ENCODE measurements around the gene MRPL57. TPM values are rescaled to one million over a fixed set of nuclear protein-coding genes. Genes with fewer than 3 reads are reported as not detected.
"Not testable (repeated sequence)": the region's sequence is repeated elsewhere in the genome, so short reads cannot be mapped to it uniquely, and the experiment has no call there.

The MRPL57 gene
- total RNA-seq, 2 experiments from 2014 or later = 22.5 to 24.0 TPM

GRCh38 chr13:21197606-21198225 lies 21.3 kb downstream of the MRPL57 start:
- CTCF ChIA-PET; H3K36me3 Mint-ChIP-seq (ENCODE audit: low read depth); ATAC-seq; H3K27ac Mint-ChIP-seq; POLR2A ChIA-PET; H3K4me1 Mint-ChIP-seq (ENCODE audit: low read depth); DNase-seq; H3K9me3 Mint-ChIP-seq (ENCODE audit: insufficient read depth); H3K4me3 Mint-ChIP-seq: not testable (repeated sequence)
- H3K27me3 Mint-ChIP-seq (ENCODE audit: low read depth) = peaks cover 14% of the 10 kb centered on the region

GRCh38 chr13:21198391-21198790 lies 21.9 kb downstream of the MRPL57 start:
- H3K4me1 Mint-ChIP-seq (ENCODE audit: low read depth); CTCF ChIA-PET; H3K27ac Mint-ChIP-seq; ATAC-seq; DNase-seq; H3K4me3 Mint-ChIP-seq; H3K36me3 Mint-ChIP-seq (ENCODE audit: low read depth); H3K9me3 Mint-ChIP-seq (ENCODE audit: insufficient read depth): not testable (repeated sequence)
- POLR2A ChIA-PET = interaction anchor here (0.6 kb wide), 1 partner anchor 56 kb away, joined by 3 read pairs; no protein-coding TSS in a partner anchor
- peaks cover 14% of the 10 kb centered on the region for H3K27me3 Mint-ChIP-seq (ENCODE audit: low read depth)

- CTCF ChIA-PET; H3K9me3 Mint-ChIP-seq (ENCODE audit: insufficient read depth); H3K36me3 Mint-ChIP-seq (ENCODE audit: low read depth); POLR2A ChIA-PET; H3K27ac Mint-ChIP-seq; H3K4me3 Mint-ChIP-seq; ATAC-seq; H3K27me3 Mint-ChIP-seq (ENCODE audit: low read depth); H3K4me1 Mint-ChIP-seq (ENCODE audit: low read depth); DNase-seq: not testable (repeated sequence)
Measured at GRCh38 chr13:21201456-21202190, 25.2 kb downstream of the MRPL57 start.

DNA sequence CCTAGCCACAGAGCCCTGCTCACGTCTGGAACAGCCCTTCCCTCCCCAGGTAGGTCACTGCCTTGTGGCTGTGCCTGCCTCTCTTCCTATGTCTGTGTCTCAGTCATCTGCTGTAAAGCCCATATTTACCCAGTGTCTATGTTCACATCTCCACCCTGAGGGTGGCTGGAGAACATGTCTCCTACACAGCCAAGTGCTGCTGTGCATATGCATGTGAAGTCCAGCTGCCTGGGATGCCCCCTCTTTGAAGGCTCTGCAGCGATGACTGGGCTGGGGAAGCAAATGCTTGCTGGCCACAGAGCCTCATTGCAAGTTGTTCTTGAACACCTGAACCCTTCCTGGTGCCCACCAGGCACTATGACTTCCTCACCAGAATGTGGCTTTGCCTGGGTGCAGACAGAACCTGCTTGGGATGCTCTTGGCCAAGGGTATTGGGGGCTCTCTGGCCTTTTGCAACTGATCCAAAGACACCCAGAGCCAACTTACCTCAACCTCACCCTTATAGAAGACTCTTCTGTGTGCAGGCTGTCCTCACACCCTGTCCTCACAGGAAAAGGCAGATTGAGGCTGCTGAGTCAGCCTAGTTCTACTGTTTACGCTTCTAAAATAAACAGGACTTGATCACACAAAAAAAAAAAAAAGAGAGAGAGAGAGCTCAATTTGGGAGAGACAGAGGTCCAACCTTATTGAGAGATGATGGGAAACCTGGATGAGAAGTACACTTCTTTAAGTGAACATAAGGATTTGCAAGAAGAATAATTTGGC lies 26.5 kb downstream of the MRPL57 start:
- Mint-ChIP-seq H3K4me1 (ENCODE audit: low read depth) (no peaks in the 10 kb centered on the region), H3K27ac (no peak overlapping the region), H3K27me3 (ENCODE audit: low read depth) (peaks cover 6% of the 10 kb centered on the region), H3K4me3 (no peak overlapping the region), H3K9me3 (ENCODE audit: insufficient read depth) (peaks cover 7% of the 10 kb centered on the region), H3K36me3 (ENCODE audit: low read depth) (no peaks in the 10 kb centered on the region)
- no peak for ATAC-seq
- no peak for DNase-seq
- CTCF ChIA-PET = no interaction called here
- POLR2A ChIA-PET = no interaction called here

DNA sequence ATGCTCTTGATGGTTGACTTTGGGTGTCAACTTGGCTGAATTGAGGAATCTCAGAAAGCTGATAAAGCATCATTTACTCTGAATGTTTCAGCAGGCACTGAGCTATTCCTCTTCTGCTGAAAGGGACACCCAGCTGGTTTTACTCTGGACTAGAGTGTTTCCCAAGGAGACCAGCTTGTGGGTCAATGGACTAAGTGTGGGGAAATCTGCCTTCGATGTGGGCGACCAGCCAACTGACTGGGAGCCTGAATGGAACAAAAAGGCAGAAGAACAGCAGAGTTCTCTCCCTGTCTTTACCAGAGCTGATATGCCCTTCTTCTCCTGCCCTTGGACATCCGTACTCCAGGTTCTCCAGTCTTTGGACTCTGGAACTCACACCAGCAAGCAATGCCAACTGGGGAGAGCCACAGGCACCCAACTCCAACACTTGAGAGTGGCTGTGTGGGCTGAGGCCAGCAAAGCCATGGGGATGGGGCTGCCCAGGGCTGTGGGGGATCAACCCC lies 32.2 kb downstream of the MRPL57 start:
- H3K27me3 Mint-ChIP-seq (ENCODE audit: low read depth) = peaks cover 42% of the 10 kb centered on the region
- ChIA-PET POLR2A (no interaction called here), CTCF (no interaction called here)
- no peaks in the 10 kb centered on the region for H3K36me3 Mint-ChIP-seq (ENCODE audit: low read depth)
- no peak overlapping the region for H3K27ac Mint-ChIP-seq
- ATAC-seq (no peak), DNase-seq (no peak)
- peaks cover 10% of the 10 kb centered on the region for H3K9me3 Mint-ChIP-seq (ENCODE audit: insufficient read depth)
- no peaks in the 10 kb centered on the region for H3K4me1 Mint-ChIP-seq (ENCODE audit: low read depth)
- no peak overlapping the region for H3K4me3 Mint-ChIP-seq

DNA sequence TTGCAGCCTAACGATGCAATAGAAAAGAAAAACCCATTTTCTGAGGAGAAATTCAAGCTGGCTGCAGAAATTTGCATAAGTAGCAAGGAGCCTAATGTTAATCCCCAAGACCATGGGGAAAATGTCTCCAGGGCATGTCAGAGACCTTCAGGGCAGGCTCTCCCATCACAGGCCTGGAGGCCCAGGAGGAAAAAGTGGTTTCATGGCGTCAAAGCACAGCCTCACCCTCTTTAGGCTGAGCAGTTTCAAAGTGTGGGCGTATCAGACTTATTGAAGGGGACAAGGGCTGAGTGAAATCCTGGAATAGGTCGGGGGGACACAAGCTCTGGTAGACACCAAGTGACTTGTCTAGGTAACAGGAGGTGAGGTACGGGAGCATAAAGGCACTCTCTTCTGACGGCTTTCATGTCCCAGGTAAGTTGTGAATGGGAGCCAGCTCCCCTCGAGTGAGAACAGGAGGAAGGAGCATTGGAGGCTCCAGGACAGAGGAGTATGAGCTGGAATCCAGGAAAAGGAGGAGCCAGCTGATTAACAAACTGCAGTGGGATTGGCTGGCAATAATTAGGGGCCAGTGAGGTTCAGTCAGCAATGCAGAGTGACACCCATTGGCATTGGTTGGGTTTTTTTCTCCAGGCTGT lies 35.8 kb downstream of the MRPL57 start:
- no peak for ATAC-seq
- Mint-ChIP-seq H3K9me3 (ENCODE audit: insufficient read depth) (peaks cover 10% of the 10 kb centered on the region), H3K4me3 (no peak overlapping the region), H3K27me3 (ENCODE audit: low read depth) (peaks cover 62% of the 10 kb centered on the region), H3K36me3 (ENCODE audit: low read depth) (no peaks in the 10 kb centered on the region), H3K27ac (no peak overlapping the region), H3K4me1 (ENCODE audit: low read depth) (no peaks in the 10 kb centered on the region)
- POLR2A ChIA-PET = no interaction called here
- CTCF ChIA-PET = no interaction called here
- no peak for DNase-seq

DNA sequence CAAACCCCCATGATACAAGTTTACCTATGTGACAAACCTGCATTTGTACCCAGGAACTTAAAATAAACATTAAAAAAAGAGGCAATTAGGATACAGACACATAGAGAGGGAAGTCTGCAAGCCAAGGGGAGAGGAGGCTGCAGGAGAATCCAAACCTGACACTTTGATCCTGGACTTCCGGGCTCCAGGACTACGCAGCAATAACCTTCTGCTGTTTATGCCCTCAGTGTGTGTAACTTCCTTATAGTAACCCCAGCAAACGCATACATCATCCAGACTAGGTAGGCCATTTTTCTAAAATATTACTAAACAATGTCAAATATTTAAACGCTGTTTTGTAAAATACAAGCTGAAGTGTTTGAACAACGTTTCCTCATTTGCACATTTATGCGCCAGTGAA lies 39.0 kb downstream of the MRPL57 start:
- DNase-seq; H3K36me3 Mint-ChIP-seq (ENCODE audit: low read depth); ATAC-seq; H3K27ac Mint-ChIP-seq; H3K4me3 Mint-ChIP-seq; POLR2A ChIA-PET; CTCF ChIA-PET: not testable (repeated sequence)
- H3K9me3 Mint-ChIP-seq (ENCODE audit: insufficient read depth) = peaks cover 10% of the 10 kb centered on the region
- H3K4me1 Mint-ChIP-seq (ENCODE audit: low read depth) = peaks cover 20% of the 10 kb centered on the region
- H3K27me3 Mint-ChIP-seq (ENCODE audit: low read depth) = peaks cover 56% of the 10 kb centered on the region

- Mint-ChIP-seq H3K4me1 (ENCODE audit: low read depth) (peaks cover 20% of the 10 kb centered on the region), H3K9me3 (ENCODE audit: insufficient read depth) (peaks cover 17% of the 10 kb centered on the region), H3K36me3 (ENCODE audit: low read depth) (peaks cover 4% of the 10 kb centered on the region), H3K27me3 (ENCODE audit: low read depth) (peaks cover 52% of the 10 kb centered on the region), H3K27ac (no peak overlapping the region), H3K4me3 (no peak overlapping the region)
- ATAC-seq = no peak
- no peak for DNase-seq
- ChIA-PET POLR2A (interaction anchor here (3.1 kb wide), 1 partner anchor 40 kb away, joined by 40 read pairs; the partner anchor contains the start of genes MRPL57 and SKA3), CTCF (interaction anchor here (1.2 kb wide), 1 partner anchor 17 kb away, joined by 3 read pairs; no protein-coding TSS in a partner anchor)
Measured at GRCh38 chr13:21216332-21216731, 39.9 kb downstream of the MRPL57 start.

GRCh38 chr13:21218351-21219035 lies 42.0 kb downstream of the MRPL57 start:
- Mint-ChIP-seq H3K9me3 (ENCODE audit: insufficient read depth) (peaks cover 22% of the 10 kb centered on the region), H3K4me1 (ENCODE audit: low read depth) (peaks cover 20% of the 10 kb centered on the region), H3K4me3 (peak overlapping the region; percentile 22), H3K27ac (peak overlapping the region; percentile 75), H3K36me3 (ENCODE audit: low read depth) (peaks cover 9% of the 10 kb centered on the region), H3K27me3 (ENCODE audit: low read depth) (peaks cover 45% of the 10 kb centered on the region)
- ChIA-PET POLR2A (interaction anchor here (3.1 kb wide), 1 partner anchor 42 kb away, joined by 40 read pairs; the partner anchor contains the start of genes MRPL57 and SKA3), CTCF (interaction anchor here (1.2 to 2.2 kb wide), 7 partner anchors 15 to 79 kb away, joined by 3 to 11 read pairs (median 6); partner anchors contain the start of genes MRPL57 and SKA3)
- ATAC-seq = peak; percentile 87
- peak; percentile 64 for DNase-seq

- peak; percentile 58 for DNase-seq
- Mint-ChIP-seq H3K4me1 (ENCODE audit: low read depth) (peaks cover 20% of the 10 kb centered on the region), H3K4me3 (peak overlapping the region; percentile 22), H3K36me3 (ENCODE audit: low read depth) (peaks cover 9% of the 10 kb centered on the region), H3K27me3 (ENCODE audit: low read depth) (peaks cover 42% of the 10 kb centered on the region), H3K9me3 (ENCODE audit: insufficient read depth) (peaks cover 22% of the 10 kb centered on the region), H3K27ac (peak overlapping the region; percentile 75)
- ChIA-PET CTCF (interaction anchor here (1.2 to 2.2 kb wide), 7 partner anchors 14 to 79 kb away, joined by 3 to 11 read pairs (median 6); partner anchors contain the start of genes MRPL57 and SKA3), POLR2A (interaction anchor here (3.1 kb wide), 1 partner anchor 42 kb away, joined by 40 read pairs; the partner anchor contains the start of genes MRPL57 and SKA3)
- ATAC-seq = peak; percentile 81
Measured at GRCh38 chr13:21219036-21219381, 42.6 kb downstream of the MRPL57 start.

DNA sequence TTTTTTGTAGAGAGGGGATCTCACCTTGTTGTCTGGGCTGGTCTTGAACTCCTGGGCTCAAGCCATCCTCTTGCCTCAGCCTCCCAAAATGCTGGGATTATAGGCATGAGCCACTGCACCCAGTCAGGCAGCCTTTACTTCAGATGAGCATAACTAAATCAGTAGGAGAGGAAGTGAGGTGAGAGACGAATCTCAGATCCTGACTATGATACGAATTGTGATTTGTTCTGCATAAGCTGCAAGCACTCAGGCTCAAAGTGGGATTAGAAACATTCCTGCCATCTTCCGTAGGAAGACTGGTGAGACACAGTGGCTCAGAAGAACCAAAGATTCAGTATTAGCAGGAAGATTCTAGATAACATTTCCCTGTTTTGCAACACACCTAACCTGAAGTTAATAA lies 43.3 kb downstream of the MRPL57 start:
- H3K27me3 Mint-ChIP-seq (ENCODE audit: low read depth) = peaks cover 39% of the 10 kb centered on the region
- H3K36me3 Mint-ChIP-seq (ENCODE audit: low read depth); H3K27ac Mint-ChIP-seq; ATAC-seq; H3K4me3 Mint-ChIP-seq; POLR2A ChIA-PET; DNase-seq: not testable (repeated sequence)
- H3K9me3 Mint-ChIP-seq (ENCODE audit: insufficient read depth) = peaks cover 22% of the 10 kb centered on the region
- CTCF ChIA-PET = interaction anchor here (0.9 to 2.2 kb wide), 7 partner anchors 13 to 78 kb away, joined by 3 to 11 read pairs (median 6); partner anchors contain the start of genes MRPL57 and SKA3
- peaks cover 20% of the 10 kb centered on the region for H3K4me1 Mint-ChIP-seq (ENCODE audit: low read depth)
